ENCODE data around the gene ABLIM1.

- TF ChIP-seq RAD21 (conservative IDR thresholded peaks at IDR 0.05), result no peak
- TF ChIP-seq EP300 (conservative IDR thresholded peaks at IDR 0.05; ENCODE audit: poor library complexity, severe bottlenecking), result no peak
- no peak for TF ChIP-seq MXI1 (conservative IDR thresholded peaks at IDR 0.05; ENCODE audit: poor library complexity, severe bottlenecking)
- TF ChIP-seq CTCF (IDR thresholded peaks at IDR 0.05; ENCODE audit: poor library complexity, severe bottlenecking), result no peak
- TF ChIP-seq POLR2AphosphoS5 (IDR thresholded peaks at IDR 0.05), result no peak
- TF ChIP-seq EZH2 (IDR thresholded peaks at IDR 0.05; ENCODE audit: borderline replicate concordance, insufficient read depth, low read length, poor library complexity, severe bottlenecking), result no peak
Observed at GRCh38 chr10:114609518-114610426, 48.3 kb downstream of the ABLIM1 start.
